Muscle of leg (tissue), 11 donors: ENCODE measurements around the gene MTFR1L. TPM values are rescaled to one million over a fixed set of nuclear protein-coding genes. Genes with fewer than 3 reads are reported as not detected.

ENCODE experiments used
- DNase-seq: peaks from one replicate; pipeline ENCODE4 v3.0.0; 2013
- H3K27ac ChIP-seq: one replicate; pipeline ENCODE4 v1.5.1; 2013; ENCODE audit warnings: mild to moderate bottlenecking, low read length, control low read depth
- H3K27me3 ChIP-seq: one replicate; pipeline ENCODE4 v1.6.1; 2013; ENCODE audit warnings: low read length; ENCODE audit not compliant: control insufficient read depth, insufficient read depth
- H3K36me3 ChIP-seq: one replicate; pipeline ENCODE4 v1.6.1; 2013; ENCODE audit warnings: low read length; ENCODE audit not compliant: control insufficient read depth, insufficient read depth
- H3K4me1 ChIP-seq: one replicate; pipeline ENCODE4 v1.6.1; 2013; ENCODE audit warnings: low read length; ENCODE audit not compliant: control insufficient read depth, insufficient read depth
- H3K4me3 ChIP-seq: one replicate; pipeline ENCODE4 v1.5.1; 2013; ENCODE audit warnings: low read length, control low read depth
- H3K9me3 ChIP-seq: replicated peaks from 2 replicates; pipeline ENCODE4 v1.6.1; 2013; ENCODE audit warnings: low read depth, low read length; ENCODE audit not compliant: control insufficient read depth
- WGBS: methylation state at CpG from one replicate; pipeline ENCODE4 v1.1.5; 2013; ENCODE audit warnings: missing lambda C conversion rate; ENCODE audit not compliant: insufficient coverage; 5-methylcytosine and 5-hydroxymethylcytosine counted together
- polyA plus RNA-seq, 8 donors: library from polyadenylated mRNA; unstranded; fragments of 120-200 nt; gene quantifications; one replicate each; pipeline versions ENCODE4 v1.2.1 to v1.2.3, GENCODE V29; 2013; ENCODE audit warnings: inconsistent platforms in 1 of 8, low replicate concordance in 1 of 8; ENCODE audit not compliant: insufficient read length in 8 of 8, insufficient read depth in 1 of 8
- total RNA-seq: library from RNA; stranded (reverse); fragments of 120-200 nt; gene quantifications from one replicate; pipeline ENCODE4 v1.2.4, GENCODE V29; 2013

The MTFR1L gene
- total and polyA plus RNA-seq, 9 donors = 53.2 to 76.3 (median 63.7) TPM

DNA sequence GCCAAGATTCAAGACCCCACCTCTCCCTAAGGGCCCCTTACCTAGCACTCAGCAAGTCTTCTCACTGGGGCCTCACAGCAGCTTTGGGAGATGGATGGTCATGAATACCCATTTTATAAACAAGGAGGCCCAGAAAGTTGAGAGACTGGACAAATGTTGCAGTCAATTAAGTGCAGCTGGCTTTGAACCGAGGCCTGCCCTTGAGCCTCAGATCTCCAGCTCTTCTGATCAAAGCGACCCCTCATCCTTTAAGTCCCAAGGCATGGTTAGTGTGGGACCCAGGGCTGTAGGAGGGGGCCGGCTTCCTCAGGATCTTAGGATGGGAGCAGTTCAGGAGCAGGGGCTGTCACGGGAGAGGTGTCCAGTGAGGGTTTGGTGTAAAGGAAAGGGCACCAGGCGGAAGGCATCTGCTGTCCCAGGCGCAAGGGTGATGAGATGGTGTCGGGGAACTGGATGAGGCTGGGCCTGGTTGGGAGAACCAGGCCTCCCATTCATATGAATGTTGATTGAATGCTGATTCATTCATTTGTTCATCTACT is 5.1 kb upstream of the MTFR1L start:
- no peak overlapping the region for H3K27ac ChIP-seq
- peaks cover 70% of the 10 kb centered on the region for H3K36me3 ChIP-seq
- H3K9me3 ChIP-seq = no peaks in the 10 kb centered on the region
- WGBS = 86% methylated on average over 4 of the region's 7 CpGs
- H3K27me3 ChIP-seq = no peaks in the 10 kb centered on the region
- no peak overlapping the region for H3K4me3 ChIP-seq
- DNase-seq = no peak
- peaks cover 28% of the 10 kb centered on the region for H3K4me1 ChIP-seq

DNA sequence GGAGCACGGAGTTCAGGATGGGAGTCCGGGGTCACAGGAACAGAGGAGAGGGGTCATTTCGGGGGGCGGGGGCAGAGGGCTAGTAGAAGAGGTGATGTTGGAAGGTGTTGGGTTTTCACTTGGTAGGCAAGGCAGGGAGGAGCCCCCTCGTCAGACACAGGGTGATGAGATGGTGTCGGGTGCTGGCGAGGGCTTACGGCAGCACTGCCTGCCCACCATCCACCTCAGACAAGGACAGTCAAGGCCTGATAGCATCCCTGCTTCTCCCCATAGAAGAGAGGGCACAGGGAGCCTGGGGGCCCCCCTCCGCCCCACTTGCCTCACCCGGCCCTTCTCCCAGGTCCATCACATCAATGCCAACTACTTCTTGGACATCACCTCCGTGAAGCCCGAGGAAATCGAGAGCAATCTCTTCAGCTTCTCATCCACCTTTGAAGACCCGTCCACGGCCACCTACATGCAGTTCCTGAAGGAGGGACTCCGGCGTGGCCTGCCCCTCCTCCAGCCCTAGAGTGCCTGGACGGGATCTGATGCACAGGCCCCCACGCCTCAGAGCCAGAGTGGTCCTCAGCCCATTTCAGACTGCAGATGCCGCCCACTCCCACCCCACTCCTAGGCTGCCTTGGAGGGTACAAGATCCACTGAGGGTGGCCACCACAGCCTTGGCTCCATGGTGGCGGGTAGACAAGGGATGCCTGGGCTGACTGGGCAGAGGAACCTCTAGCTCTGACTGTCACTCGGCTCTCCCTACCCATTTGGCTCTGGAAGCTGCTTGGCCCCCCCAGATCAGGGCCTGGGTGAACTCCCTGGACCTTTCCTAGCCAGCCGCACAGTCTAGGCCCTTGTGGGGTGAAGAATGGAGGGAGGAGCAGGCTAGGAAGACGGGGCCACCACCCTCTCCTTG is 4.3 kb upstream of the MTFR1L start:
- H3K36me3 ChIP-seq = peaks cover 61% of the 10 kb centered on the region
- 91% methylated on average over 18 of the region's 24 CpGs for WGBS
- no peak for DNase-seq

DNA sequence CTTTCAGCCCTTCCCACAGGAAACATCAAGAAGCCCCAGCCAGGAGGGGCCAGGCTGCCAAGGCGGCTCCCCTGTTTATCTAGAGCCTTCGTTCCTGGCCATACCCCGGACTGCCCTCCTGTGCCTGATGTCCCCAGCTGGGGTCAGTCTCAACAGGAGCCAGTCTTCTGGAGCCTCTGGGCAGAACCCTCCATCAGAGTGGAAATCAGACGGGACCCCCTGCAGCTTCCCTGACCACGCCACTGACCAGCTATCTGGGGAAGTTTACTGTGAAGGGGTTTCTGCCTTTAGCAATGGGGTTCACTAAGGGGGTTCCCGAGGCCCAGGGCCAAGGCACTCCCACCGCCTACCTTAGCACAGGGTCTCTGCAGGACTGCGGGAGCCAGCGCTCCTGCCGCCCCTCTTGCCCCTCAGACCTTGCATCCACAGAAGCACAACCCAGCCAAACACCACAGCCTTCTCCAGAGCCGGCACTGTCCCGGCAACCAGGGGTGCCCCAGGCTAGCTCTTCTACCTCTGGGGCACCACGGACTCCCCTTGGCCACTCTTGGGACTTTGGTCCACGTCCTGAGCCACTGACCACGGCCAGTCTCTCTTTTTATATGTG is 3.5 kb upstream of the MTFR1L start:
- 79% methylated on average over 8 of the region's 15 CpGs for WGBS
- Histone ChIP-seq H3K4me3 (no peak overlapping the region), H3K36me3 (peaks cover 54% of the 10 kb centered on the region), H3K9me3 (no peaks in the 10 kb centered on the region), H3K27ac (no peak overlapping the region), H3K4me1 (peaks cover 24% of the 10 kb centered on the region), H3K27me3 (no peaks in the 10 kb centered on the region)
- DNase-seq = no peak

More for the DNA sequence above, 4.3 kb upstream of the MTFR1L start:
- Histone ChIP-seq H3K4me3 (no peak overlapping the region), H3K9me3 (no peaks in the 10 kb centered on the region), H3K27me3 (no peaks in the 10 kb centered on the region), H3K27ac (no peak overlapping the region), H3K4me1 (peaks cover 23% of the 10 kb centered on the region)

DNA sequence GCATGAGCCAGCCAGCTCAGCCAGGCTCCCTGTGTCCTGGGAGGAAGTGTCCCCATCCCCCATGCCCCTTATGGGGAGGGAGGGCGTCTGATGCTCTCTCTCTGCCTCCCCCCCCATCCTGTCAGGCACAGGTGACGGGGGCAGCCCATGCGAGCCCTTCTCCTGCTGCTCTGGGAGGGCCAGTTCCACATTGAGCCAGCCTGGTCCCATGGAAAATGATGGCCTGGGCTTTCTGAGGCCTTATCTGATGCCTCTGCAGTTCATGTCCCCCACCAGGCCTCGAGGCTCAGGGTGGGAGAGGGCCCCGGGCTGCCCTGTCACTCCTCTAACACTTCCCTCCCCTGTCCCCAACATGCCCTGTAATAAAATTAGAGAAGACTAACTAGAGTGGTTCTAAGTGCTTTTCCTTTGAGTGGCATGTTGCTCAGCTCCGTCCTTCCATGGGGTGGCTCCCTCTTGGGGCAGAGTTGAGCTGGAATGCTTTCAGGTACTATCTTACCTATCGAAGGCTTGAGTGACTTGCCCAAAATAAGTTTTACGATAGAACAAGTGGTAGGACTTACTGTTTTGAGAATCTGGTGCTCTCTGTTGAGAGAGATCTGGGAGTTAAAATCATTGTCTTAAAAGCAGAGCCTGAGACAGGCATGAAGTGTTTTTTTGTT is 1.8 kb upstream of the MTFR1L start:
- Histone ChIP-seq H3K27ac (no peak overlapping the region), H3K4me1 (peaks cover 32% of the 10 kb centered on the region), H3K9me3 (no peaks in the 10 kb centered on the region), H3K4me3 (no peak overlapping the region), H3K36me3 (peaks cover 37% of the 10 kb centered on the region), H3K27me3 (no peaks in the 10 kb centered on the region)
- 58% methylated on average over 2 of the region's 8 CpGs for WGBS
- DNase-seq = no peak

DNA sequence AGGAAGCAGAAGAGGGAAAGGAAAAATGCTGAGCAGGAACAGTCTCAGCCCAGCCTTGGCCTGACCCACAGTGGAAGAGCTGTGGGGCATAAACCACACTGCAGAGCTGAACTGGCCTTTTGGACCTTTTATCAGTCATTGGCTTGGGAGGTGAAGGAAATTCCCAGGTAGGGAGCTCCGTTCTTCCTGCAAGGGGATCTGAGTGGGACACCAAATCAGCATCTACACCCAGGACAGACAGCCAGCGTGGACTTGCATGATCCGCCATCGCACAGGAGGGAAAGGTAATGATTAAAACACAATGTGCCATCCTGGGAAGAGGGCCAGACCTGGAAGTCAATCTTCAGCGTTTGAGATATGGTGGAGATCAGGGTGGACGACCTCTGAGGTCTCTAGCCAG is 1.2 kb upstream of the MTFR1L start:
- H3K36me3 ChIP-seq = peaks cover 36% of the 10 kb centered on the region
- no peaks in the 10 kb centered on the region for H3K27me3 ChIP-seq
- H3K9me3 ChIP-seq = no peaks in the 10 kb centered on the region
- peak overlapping the region; percentile 94 for H3K27ac ChIP-seq
- peaks cover 32% of the 10 kb centered on the region for H3K4me1 ChIP-seq
- whole genome bisulfite sequencing = 44% methylated on average over 4 of the region's 6 CpGs
- DNase-seq = no peak
- H3K4me3 ChIP-seq = peak overlapping the region; percentile 97

DNA sequence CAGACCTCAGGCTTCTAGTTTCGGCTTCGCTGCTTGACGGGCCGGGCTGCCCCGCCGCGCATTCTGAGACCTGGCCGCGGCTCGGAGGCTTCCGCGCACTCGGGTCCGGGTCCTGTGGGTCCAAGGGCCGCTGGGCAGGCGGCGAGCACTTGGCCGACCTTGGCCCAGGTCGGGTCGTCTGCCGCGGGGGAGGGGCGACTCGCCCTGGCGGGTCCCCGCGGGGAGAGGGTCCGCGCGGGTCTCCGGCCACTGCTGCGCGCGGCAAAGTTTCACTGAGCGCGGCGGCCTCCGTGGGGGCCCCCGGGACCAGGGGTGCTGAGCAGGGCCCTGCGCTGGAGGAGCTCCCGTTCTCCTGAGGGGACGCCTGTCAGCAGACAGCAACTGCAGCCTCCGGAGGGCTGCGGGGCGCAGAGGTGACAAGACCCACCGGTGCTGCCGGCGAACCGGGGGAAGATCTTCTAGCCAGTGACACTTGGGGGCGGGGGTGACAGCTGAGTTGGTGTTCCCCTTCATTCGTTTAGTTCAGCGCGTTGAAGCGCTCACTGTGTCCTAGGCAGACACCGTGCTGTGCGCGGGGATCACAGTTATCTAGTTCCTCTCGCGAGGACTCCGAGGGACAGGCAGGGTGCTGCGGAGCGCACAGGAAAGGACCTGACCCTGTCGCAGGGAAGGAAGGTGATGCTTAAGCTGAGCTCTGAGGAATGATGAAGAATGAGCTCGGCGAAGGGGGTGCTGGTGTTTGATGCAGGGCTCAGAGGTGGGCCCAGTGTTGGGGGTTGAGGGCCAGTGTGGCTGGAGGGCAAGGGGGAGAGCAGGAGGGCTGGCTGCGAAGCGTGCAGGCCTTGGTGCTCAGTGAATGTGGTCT is 725 bp downstream of the MTFR1L start:
- peak; percentile 71 for DNase-seq
- Histone ChIP-seq H3K4me1 (peaks cover 32% of the 10 kb centered on the region), H3K27me3 (no peaks in the 10 kb centered on the region), H3K27ac (peak overlapping the region; percentile 94), H3K4me3 (peak overlapping the region; percentile 97), H3K36me3 (peaks cover 25% of the 10 kb centered on the region), H3K9me3 (no peaks in the 10 kb centered on the region)
- WGBS = under 1% methylated on average over 67 of the region's 67 CpGs

DNA sequence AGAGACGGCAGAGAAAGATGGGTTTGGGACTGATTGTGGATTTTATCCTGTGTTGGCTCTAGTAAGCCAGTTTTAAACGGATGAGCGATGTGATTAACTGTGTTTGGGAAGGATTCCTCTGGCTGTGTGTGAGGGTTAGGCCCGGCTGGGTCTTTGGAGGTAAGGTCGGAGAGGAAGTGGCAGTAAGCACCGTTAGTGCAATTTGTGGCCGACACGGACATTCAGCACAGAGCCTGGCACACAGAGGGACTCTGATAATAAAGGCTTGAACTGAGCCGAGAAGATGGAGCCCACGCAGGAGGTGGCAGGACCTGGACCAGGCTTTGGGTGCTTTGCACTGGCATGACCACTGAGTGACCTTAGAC is 1.3 kb downstream of the MTFR1L start:
- DNase-seq = no peak
- H3K4me3 ChIP-seq = peak overlapping the region; percentile 97
- 27% methylated on average over 10 of the region's 10 CpGs for WGBS
- H3K27ac ChIP-seq = peak overlapping the region; percentile 74
- no peaks in the 10 kb centered on the region for H3K27me3 ChIP-seq
- no peaks in the 10 kb centered on the region for H3K9me3 ChIP-seq
- peaks cover 32% of the 10 kb centered on the region for H3K4me1 ChIP-seq
- peaks cover 21% of the 10 kb centered on the region for H3K36me3 ChIP-seq

DNA sequence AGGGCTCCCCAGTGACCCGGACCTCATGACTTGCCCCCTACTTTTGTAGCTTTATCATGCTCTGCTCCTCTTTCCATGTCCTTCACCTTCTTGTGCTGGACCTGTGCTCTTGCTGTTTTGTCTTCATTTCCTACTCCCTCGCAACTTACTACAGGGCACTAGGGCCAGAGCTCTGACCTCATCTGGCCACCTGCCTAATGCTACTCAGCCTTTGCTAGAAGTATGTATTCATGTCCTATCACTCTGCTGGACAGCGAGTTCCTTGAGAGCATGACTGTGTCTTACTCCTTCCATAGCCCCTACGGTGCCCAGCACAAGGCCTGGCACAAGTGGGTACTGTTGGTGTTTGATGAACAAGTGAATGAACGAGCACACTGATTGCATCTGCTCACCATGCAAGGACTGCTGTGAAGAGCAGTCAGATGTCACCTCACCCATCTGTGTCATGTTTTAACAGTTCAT is 1.9 kb downstream of the MTFR1L start:
- Histone ChIP-seq H3K4me1 (peaks cover 32% of the 10 kb centered on the region), H3K27me3 (no peaks in the 10 kb centered on the region), H3K4me3 (peak overlapping the region; percentile 97), H3K27ac (no peak overlapping the region), H3K36me3 (peaks cover 21% of the 10 kb centered on the region), H3K9me3 (no peaks in the 10 kb centered on the region)
- WGBS = 68% methylated on average over 2 of the region's 5 CpGs
- peak; percentile 39 for DNase-seq

DNA sequence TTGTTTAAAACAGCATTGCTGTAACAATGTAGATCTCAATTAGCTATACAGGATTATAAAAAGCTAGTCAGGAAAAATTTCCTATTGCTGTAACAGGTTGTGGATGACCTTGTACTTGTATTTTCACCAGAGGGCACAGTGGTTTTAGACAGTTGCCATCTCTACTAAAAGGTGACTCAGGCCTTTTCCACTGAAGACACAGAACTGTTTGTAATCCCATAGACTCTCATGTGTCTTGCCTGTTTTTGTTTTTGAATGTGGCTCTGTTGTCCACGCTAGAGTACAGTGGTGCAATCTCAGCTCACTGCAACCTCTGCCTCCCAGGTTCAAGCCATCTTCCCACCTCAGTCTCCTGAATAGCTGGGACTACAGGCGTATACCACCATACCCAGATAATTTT is 5.9 kb downstream of the MTFR1L start:
- no peak for DNase-seq
- peaks cover 15% of the 10 kb centered on the region for H3K4me1 ChIP-seq
- WGBS = no CpG with 5 or more reads among the region's 2 CpGs
- H3K27ac ChIP-seq = no peak overlapping the region
- H3K9me3 ChIP-seq = no peaks in the 10 kb centered on the region
- no peaks in the 10 kb centered on the region for H3K27me3 ChIP-seq
- H3K4me3 ChIP-seq = no peak overlapping the region
- H3K36me3 ChIP-seq = peaks cover 54% of the 10 kb centered on the region
